ENCODE results near the gene KCNQ1. TPM values are rescaled to one million over a fixed set of nuclear protein-coding genes. Genes with fewer than 3 reads are reported as not detected.

KCNQ1 gene
- total and polyA plus RNA-seq, 8 donors, result 7.1 to 37.7 (median 9.9) TPM

DNA sequence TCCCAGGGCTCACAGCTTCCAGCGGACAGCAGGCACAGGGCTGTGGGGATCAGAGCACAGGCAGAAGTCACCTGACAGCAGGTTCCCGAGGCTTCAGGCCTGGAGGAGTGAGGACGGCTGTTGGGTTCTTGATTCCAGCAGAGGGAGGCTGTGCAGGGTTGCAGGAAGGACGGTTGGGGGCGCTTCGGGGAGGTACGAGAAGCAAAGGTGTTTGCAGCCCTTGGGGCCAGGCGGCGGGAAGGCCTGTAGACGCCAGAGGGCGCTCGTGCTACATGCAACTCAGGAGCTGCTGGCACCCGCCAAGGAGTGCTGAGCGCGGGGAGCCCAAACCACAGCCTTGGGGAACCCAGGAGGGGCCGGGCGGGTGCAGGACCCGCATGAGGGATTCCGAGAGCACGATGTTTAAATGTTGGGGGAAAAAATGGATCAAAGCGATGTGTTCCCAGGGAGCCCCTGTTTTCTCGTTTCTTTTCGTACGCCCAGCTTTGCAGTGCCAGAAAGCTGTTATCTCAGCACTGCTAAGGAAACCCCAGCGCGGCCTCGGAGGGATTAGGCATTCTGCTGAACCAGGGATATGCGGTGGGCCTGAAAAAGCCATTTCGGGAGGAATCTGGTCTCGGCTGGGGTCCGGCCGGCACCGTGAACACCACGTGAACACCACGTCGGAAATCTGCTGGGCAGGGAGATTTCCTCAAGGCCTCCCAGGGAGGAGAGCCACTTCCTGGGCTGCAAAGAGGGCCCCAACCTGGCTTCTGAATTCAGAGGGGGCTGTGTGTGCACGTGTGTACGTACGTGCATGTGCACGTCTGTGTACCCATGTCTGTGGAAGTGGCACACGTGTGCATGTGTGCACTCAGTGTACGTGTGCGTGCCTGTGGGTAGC lies 88.1 kb downstream of the KCNQ1 start:
- peak overlapping the region in 1 of 2 donors; percentile 24 for H3K4me3 ChIP-seq
- DNase-seq (peak; percentile 90 to 99 (median 92)), ATAC-seq (peak; percentile 91)
- intact Hi-C loops (cut with DNase I), result loop anchor here (1.0 to 5.0 kb wide), 2 partner anchors 354 to 355 kb away; partner anchors contain the start of gene CDKN1C (in 1 of the 2)
- H3K4me1 ChIP-seq, result peaks cover 7 to 23% of the 10 kb centered on the region in 2 donors
- no peaks in the 10 kb centered on the region for H3K36me3 ChIP-seq
- H3K27me3 ChIP-seq, result no peaks in the 10 kb centered on the region
- no peaks in the 10 kb centered on the region for H3K9me3 ChIP-seq
- TF ChIP-seq CTCF (IDR thresholded peaks at IDR 0.05), result peak; percentile 99
- H3K27ac ChIP-seq, result peak overlapping the region in 1 of 2 donors; percentile 13

DNA sequence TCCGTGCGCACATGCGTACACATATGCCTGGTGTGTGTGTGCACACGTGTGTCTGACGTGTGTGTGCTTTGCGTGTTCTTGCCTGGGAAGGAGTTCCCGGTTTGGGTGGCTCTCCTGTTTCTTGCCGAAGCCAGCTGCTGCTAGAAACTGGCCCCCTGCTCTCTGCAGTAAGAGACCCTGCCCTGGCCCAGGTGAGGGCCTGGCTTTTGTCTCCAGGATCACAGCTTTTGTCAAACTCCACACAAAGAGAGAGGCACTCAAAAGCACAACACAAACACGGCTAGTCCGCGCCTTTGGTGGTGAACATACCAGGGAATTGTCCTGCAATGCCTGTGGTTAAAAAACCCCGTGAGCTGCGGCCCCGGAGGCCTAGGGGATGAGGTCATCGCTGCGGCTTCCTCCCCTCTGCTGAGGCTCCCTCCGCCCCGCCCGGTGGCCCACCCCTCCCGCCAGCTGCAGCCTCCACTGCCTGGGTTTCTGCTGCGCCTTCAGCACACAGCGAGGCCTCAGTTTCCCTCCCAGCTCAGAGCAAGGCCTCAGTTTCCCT lies 88.9 kb downstream of the KCNQ1 start:
- no peaks in the 10 kb centered on the region for H3K27me3 ChIP-seq
- peak; percentile 57 for ATAC-seq
- no peaks in the 10 kb centered on the region for H3K9me3 ChIP-seq
- intact Hi-C loops (cut with DNase I), result loop anchor here (1.0 to 5.0 kb wide), 2 partner anchors 354 to 355 kb away; partner anchors contain the start of gene CDKN1C (in 1 of the 2)
- H3K36me3 ChIP-seq, result no peaks in the 10 kb centered on the region
- TF ChIP-seq CTCF (IDR thresholded peaks at IDR 0.05), result no peak
- H3K27ac ChIP-seq, result peak overlapping the region in 1 of 2 donors; percentile 13
- H3K4me1 ChIP-seq, result peaks cover 7 to 23% of the 10 kb centered on the region in 2 donors
- peak; percentile 51 to 89 (median 84) for DNase-seq
- no peak overlapping the region for H3K4me3 ChIP-seq

DNA sequence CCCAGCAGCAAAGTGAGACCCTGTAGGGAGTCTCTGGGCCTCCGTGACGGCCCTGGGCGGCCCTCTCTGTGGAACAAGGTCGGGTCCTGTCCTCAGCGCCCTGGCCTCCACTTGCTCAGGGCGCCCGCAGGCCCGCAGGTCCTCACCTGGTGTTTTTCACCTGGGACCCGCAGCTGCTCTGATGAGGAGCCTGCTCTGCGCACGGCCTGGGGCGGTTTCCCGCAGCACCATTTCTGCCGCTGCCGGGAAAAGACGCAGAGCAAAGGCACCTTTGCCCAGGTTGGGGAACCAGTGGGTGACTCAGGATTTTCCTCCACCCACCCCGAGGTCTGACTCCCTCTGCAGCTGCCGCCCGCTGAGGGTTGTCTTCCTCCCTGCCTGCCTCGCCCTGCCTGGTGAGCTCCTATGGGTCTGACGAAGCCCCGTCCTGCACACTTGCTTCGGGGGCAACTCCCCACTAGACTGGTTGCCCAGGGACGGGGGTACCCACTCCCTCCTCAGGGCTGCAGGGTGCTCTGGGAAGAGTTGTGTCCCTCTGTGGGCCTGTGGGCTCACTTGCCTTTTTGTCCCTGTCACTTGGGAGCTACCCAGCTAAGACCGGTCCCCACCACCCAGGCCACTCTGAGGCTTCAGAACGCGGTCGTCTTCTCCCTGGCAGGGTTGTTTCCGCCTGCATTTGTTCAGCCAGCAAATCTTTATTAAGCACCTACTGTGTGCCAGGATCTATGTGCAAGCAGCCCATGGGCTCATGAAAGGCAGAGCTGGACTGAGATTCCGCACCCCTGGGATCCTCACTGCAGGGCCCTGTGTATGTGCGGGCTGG lies 89.5 kb downstream of the KCNQ1 start:
- H3K36me3 ChIP-seq, result no peaks in the 10 kb centered on the region
- peaks cover 7 to 23% of the 10 kb centered on the region in 2 donors for H3K4me1 ChIP-seq
- TF ChIP-seq CTCF (IDR thresholded peaks at IDR 0.05), result no peak
- intact Hi-C loops (cut with DNase I), result loop anchor here in 1 of 2 donors (5.0 kb wide), 1 partner anchor 353 kb away; the partner anchor contains the start of gene CDKN1C
- peak in 2 of 4 donors; percentile 35 to 72 for DNase-seq
- no peaks in the 10 kb centered on the region for H3K27me3 ChIP-seq
- H3K27ac ChIP-seq, result no peak overlapping the region
- no peak overlapping the region for H3K4me3 ChIP-seq
- H3K9me3 ChIP-seq, result no peaks in the 10 kb centered on the region
- no peak for ATAC-seq

DNA sequence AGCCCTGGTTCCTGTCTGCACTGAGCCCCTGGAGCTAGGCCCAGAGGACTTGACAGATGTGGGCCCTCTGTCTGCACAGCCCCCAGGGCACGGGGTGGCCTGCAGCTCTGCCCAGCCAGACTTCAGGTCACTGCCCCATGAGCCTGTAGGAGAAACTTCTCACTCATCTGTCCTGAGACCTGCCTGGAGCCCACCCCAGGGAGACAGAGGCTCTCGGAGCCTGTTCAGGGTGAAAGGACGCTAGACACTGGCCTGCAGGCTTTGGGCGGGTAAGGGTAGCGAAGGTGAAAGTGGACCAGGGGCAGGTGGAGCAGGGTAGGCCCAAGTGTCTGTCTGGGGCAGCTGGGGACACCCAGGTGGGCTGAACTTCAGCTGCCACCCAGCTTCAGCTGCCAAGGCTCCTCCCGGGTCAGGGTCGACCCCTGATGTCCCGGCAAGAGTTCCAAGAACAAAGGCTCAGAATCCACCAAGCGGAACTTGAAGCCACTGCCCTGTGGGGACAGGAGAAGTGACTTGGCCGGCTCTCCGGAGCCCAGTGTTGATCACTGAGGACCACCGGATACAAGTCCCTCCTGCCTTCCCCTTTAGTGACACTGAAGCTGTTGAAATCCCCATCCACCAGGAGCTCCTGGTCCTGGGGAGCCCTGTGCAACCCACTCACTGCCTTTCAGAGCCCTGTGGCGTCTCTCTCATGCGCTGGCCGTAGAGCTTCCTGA lies 90.3 kb downstream of the KCNQ1 start:
- no peak for ATAC-seq
- Histone ChIP-seq H3K4me1 (peaks cover 7 to 23% of the 10 kb centered on the region in 2 donors), H3K27ac (no peak overlapping the region), H3K9me3 (no peaks in the 10 kb centered on the region), H3K36me3 (no peaks in the 10 kb centered on the region), H3K4me3 (no peak overlapping the region), H3K27me3 (no peaks in the 10 kb centered on the region)
- intact Hi-C loops (cut with DNase I), result loop anchor here in 1 of 2 donors (5.0 kb wide), 1 partner anchor 352 kb away; the partner anchor contains the start of gene CDKN1C
- DNase-seq, result peak in 2 of 4 donors; percentile 18 to 41
- TF ChIP-seq CTCF (IDR thresholded peaks at IDR 0.05), result no peak
